Hematopoietic multipotent progenitor cell treated with erythropoietin and hydrocortisone succinate and interleukin-3 and kit ligand, for 6 days (in vitro differentiated cells): Measurements from ENCODE around the gene PDE6B.

Experiments used
- DNase-seq: peaks from one replicate; pipeline ENCODE4 v3.0.0-alpha.2; 2015

Gene PDE6B

DNA sequence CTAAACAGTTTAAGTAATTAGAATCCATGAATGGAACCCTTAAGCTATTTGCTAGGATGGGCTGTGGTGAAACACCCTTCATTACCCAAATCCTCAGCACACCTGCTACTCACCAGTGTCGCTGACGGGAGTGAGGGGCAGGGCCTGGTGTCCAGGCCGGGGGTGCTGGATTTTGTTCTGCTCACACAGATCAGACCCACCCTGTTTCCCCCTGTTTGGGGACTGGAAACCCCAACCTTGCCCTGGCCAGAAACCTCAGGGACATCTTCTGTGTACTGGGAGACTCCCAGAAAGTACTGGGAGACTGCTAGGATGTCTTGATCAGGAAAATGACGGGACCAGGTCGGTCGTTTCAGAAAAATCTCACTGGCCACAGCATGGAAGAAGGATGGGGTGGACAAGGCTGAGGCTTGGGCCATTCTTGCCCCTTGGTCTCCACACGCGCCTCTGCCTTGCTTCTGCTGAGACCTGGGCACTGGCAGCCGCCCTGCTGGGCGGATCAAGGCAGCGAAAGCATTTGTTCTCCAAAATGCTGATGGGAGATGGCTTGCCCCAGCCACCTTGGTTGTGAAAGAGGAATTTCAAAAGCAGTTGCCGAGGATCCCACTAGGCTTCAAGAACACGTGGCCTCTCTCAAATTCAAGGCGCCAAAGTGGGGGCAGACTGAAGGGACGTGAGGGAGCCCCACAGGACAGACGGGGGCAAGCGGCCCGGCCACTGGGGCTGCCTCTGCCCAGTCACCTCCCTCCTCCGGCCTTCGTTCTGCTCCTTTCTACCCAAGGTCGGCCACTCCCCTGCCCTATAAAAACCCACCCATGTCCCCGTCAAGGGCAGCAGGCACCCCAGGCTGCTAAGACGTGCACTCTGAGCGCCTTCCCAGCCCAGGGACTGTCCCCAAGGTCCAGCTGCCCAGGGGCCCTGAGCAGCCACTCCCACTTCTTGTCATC lies 23.5 kb upstream of the PDE6B start:
- no peak for DNase-seq

- DNase-seq = peak; percentile 66
These were observed 22.8 kb upstream of the PDE6B start for GRCh38 chr4:602559-602942.

DNA sequence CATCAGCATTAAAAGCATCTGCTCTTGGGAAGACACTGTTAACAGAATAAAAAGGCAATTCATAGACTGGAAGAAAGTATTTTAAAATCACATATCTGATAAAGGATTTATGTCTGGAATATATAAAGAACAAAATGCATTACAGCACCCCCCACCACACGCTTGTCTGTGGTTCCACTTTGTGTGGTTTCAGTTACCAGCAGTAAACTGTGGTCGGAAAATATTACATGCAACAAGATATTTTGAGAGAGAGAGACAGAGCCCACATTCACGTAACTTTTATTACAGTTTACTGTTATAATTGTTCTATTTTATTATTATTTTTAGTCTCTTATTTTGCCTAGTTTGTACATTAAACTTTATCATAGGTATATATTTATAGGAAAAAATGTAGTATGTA lies 21.2 kb upstream of the PDE6B start:
- peak; percentile 40 for DNase-seq

DNA sequence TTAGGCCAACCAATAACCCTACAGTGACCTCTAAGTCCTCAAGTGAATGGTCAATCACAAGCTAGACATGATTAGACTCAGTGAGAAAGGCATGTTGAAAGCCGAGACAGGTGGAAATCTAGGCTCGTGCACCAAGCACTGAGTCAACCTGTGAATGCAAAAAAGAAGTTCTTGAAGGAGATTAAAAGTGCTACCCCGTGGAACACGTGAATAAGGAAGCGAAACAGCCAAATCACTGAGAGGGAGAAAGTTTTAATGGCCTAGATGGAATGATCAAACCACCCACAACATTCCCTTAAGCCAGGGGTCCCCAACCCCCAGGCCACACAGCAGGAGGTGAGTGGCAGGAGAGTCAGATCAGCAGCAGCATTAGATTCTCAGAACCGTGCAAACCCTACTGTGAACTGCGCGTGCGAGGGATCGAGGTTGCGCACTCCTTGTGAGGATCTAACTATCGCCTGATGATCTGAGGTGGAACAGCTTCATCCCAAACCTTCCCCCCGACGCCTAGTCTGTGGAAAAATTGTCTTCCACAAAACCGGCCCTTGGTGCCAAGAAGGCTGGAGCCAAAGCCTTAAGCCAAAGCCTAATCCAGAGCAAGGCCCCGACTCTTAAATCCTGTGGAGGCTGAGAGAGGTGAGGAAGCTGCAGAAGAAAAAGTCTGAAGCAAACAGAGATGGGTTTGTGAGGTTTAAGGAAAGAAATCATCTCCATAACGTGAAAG lies 19.5 kb upstream of the PDE6B start:
- no peak for DNase-seq

- DNase-seq = no peak
These were observed 17.1 kb upstream of the PDE6B start for GRCh38 chr4:608236-608635.

DNA sequence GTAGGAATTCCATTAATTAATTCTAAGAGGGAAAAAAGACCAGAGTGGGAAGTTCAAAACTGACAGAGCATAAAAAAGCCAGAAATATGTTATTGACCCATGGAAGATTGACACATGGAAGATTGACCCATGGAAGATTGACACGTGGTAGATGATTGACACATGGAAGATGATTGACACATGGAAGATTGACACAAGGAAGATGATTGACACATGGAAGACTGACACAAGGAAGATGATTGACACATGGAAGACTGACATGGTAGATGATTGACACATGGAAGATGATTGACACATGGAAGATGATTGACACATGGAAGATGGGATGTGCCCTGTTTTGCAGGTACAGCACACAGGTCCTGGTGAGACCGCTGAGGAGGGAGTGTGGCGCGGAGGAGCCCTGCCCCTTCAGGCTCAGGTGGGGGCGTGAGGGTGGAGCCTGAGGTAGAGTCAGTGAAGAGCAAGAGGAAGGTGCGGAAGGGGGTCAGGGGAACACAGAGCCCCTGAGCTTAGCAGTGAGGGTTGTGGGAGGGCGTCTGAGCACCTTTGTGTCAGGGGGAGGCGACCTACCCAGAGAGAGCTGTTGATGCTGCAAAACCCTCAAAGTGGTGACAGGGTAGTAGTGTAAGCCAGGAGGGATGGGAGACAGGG lies 15.8 kb upstream of the PDE6B start:
- DNase-seq = no peak

DNA sequence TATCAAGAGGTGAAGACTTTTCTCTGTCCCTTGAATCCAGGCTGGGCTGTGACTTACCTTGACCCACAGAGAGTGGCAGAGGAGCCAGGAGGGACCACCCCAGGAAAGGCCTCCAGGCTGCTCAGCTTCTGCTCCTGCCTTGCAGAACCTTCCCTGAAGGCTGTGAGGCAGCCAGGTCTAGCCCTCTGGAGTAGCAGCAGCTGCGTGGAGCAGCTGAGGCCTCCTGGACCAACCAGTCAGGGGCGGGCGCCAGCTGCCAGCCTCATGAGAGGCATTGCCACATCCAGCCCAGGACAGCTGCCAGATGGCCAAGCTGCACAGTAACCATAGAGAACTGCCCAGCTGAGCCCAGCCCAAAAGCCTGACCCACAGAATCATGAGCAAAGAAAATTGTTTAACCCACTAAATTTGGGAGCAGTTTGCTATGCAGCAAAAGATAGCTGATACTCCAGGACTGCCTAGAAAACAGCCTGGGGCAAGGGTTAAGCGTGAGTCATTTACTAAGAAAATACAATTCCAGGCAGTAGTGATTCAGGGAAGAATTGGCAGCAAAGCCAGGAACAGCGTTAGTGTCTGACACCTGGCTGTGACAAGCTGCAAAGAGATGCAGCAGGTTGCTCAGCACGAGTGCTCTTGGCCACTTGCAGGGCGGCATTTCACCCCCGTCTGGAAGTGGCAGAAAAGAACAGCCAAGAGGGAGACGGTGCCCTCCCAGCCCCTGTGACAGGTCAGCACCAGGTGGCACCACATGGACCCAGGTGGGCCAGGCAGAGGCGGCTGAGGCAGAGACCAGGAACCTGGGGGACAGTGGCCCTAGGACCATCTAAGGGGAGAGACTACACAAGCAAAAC lies 14.7 kb upstream of the PDE6B start:
- DNase-seq = no peak

DNA sequence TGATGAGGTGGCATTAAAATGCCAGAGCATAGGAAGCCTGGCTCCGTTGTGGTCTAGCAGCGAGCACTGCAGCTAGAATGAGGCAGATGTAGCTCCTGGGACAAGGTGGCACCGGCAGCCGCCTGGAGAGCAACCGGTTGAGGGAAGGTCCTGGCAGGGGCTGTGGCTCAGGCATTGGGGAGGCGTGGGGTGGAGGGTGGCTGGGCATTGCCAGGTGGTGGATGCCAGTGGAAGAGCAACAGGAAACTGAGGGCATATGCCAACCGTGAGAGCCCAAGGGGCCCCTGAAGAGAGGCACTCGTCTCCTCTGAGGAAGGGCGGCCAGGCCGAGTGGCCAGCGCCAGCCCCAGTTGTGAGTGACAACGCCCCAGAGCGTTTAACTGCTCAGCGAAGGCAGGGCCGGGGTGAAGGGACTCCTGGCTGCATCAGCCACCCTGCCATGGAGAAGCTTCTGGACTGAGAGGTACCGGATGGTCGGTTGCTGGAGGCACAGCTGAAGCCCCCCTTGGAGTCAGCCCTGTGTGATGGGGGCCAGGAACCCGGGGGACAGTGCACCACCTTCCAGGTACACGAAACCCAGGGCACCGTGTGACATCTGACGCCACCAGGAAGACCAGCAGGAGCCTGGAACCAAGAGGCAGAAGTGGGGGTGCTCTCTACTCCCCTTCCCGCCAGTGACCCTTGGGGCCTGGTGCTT lies 13.2 kb upstream of the PDE6B start:
- DNase-seq = no peak

DNA sequence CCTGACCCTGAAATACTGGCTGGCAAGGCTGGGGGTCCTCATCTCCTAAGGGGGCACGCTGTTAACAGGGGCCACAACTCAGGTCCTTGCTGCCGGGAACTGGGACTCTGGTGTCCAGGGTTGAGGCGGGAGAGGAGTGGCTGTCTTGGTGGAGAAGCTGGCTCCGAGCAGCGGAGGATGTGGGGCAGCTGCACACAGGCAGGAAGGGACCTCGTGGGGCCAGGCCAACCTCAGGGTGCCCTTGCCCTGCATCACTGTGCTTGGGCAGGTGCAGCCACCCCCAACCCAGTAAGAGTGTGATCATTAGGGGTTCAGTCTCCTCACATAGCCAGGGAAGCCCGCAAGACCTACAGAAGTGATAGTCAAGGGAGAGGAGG lies 12.6 kb upstream of the PDE6B start:
- no peak for DNase-seq

DNA sequence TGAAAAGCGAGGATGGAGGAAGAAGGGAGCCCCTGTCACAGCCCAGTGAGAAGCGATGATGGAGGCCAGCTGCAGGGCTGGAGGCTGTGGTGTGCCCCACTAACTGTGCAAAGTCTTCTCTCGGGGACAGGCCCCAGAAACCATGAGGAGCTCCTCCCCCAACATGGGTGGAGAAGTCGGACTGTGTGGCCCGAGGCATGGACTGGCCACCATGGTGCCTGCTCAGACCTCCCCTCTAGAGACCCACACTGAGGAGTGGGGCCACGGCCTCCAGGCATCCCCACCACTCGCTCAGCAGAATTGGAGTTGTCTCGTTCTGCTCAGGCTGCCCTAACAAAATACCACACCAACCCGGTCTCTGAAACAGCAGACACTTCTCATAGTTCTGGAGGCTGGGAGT lies 12.2 kb upstream of the PDE6B start:
- DNase-seq = no peak

- DNase-seq = no peak
These were observed 9.3 kb upstream of the PDE6B start for GRCh38 chr4:616091-616490.

DNA sequence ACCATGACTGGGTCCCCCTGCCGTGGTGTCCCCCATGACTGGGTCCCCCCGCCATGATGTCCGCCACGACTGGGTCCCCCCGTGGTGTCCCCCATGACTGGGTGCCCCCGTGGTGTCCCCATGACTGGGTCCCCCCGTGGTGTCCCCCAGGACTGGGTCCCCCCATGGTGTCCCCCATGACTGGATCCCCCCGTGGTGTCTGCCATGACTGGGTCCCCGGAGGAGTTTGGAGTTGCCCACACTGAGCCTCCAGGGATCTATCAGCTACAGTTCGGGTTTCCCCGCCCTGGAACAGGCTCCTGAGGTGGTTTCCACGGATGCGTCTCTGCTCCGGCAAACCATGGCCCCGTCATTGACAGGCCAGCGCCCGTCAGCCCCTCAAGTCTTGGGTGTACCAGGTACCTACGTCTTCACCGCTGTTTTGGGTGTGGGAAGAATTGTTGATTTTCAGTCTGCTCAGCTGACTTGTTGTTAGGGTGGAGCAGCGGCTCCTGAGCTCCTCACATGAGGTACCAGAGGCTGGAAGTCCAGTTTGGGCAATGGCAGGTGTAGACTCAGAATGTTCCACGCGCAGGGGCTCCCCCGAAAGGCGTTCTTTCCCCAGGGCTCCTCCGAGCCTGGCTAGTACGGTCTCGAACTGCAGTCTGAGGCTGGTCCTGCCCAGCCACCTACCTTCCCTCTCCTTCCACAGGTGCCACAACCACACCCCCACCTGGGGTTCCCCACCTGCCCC lies 8.3 kb upstream of the PDE6B start:
- no peak for DNase-seq

DNA sequence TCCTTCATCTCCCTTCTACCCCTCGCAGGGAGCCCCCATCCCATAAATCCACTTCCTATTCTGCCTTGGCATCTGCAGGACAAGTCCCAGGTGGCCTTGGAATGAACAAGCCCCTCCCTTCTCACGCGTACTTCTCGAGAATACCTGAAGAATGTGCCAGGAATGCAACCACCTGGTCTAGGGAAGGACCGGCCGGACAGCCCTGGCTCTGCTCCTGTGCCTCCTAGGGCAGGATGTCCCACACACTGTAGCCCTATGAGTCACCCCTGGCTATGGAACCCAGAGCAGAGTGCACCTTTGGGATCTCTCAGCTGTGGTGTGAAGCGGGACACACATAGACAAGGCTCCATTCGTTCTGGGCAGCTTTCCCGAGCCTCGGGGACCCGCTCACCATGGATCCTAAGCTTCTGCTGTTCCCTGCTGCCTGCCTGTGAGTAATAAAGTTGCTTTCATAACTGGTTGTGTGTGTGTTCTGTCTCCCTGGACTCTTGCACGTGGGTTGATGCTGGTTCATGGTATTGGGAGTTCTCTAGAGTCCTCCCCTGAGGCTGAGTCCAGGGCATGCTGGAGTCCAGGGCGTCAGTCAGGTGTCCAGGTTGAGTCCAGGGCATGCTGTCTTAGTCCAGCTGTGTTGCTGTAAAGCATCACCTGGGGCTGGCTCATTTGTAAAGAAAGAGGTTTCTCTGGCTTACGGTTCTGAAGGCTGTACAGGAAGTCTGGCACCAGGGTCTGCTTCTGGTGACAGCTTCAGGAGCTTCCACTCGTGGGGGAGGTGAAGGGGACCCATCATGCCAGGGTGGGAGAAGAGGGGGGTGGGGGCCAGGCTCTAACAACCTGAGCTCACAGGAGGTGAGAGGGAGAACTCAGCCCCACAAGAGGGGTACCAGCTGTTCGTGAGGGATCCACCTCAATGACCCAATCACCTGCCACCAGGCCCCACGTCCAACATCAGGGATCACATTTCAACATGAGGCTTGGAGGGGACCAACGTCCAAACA lies 7.4 kb upstream of the PDE6B start:
- no peak for DNase-seq

DNA sequence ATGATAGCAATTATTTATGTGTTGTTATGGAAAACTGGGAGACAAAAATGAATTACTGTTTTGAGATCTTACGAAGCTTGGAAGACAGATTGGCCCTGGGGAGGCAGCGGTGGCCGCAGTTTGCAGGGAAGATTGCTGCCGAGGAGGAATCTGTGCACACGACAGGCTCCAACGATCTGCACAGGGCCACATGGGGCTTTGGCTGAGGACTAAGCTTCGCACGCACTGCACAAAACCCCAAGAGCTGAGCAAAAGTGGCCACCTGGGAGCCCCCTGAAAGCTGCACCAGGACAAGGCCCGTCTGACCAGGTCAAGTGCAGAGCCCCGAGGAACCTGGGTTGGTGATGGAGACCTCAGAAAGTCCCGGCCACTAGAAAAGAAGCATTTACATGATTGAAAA lies 5.2 kb upstream of the PDE6B start:
- no peak for DNase-seq

DNA sequence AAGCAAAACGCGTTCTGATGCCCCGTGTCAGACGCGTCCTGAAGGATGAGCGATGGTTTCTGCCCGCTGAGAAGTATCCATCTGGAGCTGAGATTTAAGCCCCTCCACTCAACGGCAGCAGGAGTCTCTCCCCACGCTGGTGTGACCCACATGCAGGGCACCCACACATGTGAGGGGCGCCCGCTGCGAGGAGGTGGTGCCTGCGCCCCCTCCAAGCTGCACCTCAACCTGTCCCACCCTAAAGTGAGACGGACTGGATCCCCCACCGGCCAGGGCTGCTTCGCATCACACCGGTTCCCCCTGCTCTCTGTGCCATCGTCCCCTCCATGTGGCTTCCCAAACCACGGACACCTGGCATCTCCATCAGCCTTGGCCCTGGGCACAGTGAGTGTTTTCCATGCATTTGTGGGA lies 4.5 kb upstream of the PDE6B start:
- no peak for DNase-seq

DNA sequence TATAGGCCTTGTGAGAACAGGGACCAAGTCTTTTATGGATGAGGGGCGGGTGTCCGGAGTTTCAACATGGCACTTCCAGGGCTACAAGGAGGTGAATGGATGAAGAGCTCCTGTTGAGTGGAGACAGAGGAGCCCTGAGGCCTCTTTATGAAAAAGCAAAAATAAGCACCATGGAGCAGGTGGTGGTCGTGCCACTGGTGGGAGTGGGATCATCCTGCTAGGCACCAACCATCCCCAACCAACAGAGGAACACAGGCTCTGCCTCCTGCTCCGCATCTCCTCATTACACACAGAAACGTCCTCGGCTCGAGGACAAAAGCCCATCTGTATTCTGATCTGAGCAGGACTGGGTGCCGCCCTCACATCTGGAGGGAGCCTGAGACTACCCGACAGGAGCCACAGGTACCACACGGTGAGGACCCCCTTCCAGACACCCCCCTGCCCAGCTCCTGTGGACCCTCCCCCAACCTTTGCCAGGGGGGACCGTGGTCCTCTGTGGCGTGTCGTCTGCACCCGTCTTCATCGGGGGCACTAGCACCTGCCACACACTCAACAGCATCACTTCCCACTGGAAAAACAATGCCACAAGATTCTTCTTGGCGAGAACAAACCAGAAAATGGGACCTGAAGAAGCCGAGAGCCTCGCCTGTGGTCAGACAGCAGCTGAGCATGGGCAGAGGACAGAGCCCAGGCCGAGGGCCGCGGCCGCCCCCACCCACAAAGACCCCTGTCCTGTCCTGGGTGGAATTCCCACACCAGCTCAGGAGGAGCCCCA lies 3.9 kb upstream of the PDE6B start:
- DNase-seq = no peak

- DNase-seq = no peak
These were observed 3.0 kb upstream of the PDE6B start for GRCh38 chr4:622071-622995.
